Measurements from ENCODE around the gene CRYBA2.

Gene CRYBA2

DNA sequence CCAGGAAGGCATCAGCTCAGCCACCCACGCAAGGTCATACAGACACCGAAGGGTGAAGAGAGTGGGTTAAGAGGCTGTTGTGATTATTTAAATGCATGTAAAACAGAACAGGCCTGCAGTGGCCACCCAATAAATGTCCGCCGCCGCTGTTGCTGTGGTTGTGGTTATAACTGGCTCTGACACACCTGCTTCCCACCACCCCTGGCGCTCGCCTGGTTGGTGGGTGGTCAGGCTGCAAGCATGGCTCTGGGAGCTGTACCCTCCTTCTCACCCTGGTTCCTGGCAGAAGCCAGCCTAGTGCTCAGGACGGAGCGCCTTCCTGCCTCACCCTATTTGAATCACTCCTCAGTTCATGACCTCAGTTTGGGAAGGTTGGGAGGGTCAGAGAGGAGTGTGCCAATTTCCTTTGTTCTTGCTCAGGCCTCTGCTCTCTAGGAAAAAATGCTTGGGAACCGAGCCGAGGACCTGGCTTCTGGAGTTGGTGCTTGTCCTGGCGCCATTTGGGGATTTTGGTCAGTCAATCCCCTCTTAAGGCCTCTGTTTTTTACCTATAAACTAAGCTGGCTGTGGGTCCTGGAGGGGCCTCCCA, 5.3 kb upstream of the CRYBA2 start:
- DNase-seq: no peak

DNA sequence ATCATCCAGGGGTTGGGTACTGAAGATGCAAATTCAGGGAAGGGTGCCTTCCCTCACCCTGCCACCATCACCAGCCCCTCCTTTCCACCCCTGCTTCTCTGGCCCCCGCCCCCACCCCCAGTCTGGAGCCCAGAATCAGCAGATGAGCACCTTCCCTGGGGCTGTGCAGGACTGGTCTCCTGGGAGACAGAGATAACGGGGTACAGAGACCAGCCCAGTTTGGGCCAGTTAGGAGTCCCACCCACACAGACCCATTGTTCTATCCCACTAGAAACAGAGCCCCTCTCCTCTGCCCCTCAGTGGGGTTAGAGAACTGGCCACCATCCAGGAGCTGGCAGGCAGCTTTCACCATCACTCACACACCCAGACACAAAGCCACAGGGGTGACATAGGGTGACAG, 4.5 kb upstream of the CRYBA2 start:
- no peak for DNase-seq

GRCh38 chr2:218996937-218997336, 3.7 kb upstream of the CRYBA2 start:
- no peak for DNase-seq

GRCh38 chr2:218995972-218996711, 2.9 kb upstream of the CRYBA2 start:
- peak; percentile 80 for DNase-seq

GRCh38 chr2:218995561-218995960, 2.3 kb upstream of the CRYBA2 start:
- DNase-seq: no peak

DNA sequence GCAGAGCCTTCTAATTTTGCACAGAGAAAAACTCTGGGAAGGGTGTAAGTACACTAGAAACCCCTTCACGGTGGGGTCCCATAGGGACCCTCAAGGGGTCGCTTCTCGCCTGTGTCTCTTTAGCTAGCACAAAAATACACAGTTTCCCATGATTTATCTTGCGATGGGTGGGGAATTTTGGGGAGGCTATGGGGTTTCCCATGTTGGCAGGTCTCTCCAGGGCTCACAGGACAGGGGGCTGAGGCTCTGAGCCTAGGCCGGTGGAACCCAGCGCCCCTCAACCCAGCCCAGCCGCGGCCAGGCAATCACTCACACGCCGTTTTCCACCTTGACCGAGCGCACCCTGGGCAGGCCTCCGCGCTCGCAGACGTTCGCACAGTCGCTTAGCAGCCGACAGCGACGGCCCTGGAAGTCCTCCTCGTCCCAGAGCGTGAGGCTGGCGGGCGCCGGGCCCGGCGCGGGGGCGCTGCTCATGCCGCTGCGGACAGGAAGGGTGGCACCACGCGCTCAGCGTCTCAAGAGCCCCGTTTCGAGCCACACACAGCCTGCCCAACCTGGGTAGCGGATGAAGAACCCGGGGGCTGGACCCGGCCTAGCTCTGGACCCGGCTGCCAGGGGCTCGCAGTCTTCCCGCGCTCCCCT, 398 bp downstream of the CRYBA2 start:
- DNase-seq: no peak

DNA sequence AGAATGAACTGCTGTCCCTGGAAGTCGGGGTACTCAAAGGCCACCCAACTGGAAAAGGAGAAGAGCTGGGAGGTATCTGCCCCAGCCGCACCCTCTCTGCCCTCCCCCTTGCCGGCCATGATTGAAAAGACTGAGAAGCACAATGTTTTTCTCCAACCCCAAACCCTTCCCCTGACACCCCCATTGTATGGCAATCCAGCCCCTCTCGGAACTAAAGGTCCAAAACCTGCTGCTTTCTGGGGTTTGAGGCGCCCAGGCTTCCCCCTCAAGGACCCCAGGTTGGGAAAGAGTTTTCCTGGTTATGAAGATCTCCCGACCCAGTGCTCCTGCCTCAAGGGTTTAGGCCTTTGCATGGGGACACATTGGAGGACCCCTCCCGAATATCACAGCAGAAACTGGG, 1.0 kb downstream of the CRYBA2 start:
- no peak for DNase-seq

GRCh38 chr2:218991674-218992168, 1.5 kb downstream of the CRYBA2 start:
- no peak for DNase-seq

DNA sequence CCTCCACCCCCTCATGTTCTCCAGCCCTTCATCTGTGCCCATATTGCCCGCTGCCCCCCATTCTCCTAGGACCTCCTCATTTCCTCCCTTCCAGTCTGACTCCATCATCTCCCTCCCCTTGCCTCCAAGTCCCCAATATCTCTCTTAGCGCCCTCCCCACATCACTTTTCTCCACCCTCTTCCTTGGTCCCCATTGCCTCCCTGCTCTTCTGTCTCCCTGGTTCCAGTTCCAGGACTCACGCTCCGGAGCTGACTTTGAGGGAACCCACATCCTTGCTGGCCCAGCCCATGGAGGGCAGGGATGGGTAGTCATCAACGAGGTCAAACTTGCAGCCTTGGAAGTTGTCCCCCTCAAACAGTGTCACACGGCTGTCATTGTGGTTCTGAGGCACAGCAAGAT, 2.6 kb downstream of the CRYBA2 start:
- no peak for DNase-seq

DNA sequence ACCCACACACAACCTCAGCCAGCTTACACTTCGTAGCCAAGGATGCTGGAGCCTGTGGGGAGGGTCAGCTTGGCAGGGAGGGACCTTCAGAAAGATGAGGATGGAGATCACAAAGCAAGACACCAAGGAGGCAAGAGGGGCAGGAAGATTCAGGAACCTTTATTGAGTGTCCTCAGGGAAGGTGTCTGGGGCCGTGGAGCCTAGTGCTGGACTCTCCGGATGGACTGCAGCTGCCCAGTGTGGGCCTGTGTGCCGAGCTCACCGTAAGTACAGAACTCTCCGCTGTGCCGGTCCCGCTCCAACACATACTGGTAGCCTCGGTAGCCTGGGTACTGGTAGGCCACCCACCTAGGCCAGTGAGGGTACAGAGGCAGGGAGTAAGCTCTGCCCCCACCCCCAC, 3.2 kb downstream of the CRYBA2 start:
- DNase-seq: no peak

DNA sequence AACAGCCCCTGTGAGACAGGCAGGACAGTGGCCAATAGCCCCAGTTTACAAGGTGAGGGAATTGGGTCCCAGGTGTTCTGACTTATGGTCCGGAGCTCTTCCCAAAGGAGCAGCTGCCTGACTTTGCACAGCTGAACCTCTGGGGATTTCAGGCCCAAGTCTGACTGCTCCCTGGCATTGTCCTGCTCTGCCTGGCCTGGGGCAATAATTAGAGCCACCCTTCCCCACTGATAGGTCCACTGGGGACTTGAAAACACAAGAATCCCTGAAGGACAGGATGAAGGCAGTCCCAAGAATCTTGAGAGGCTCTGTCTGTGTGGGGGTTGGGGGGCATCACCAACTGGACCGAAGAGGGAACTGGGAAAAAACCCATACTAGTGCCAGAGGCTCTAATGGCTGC, 4.6 kb downstream of the CRYBA2 start:
- DNase-seq: no peak

DNA sequence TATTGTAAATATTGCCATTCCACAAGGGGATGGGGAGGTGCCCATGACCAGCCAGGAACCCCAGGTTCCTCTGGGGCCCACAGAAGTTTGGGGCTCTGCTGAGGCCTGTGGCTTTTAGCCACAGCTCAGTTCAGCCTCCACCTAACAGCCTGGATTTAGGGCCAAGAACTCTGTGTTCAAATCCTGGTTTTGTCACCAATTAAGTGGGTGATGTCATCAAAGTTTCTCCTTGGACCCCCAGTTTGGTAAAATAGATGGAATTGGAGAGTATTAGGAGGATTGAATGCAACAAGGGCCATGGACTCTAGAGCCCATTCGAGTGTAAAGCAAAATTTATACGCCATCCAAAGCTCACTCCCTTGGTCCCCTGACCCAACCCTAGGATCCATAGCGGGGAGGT, 5.1 kb downstream of the CRYBA2 start:
- no peak for DNase-seq

DNA sequence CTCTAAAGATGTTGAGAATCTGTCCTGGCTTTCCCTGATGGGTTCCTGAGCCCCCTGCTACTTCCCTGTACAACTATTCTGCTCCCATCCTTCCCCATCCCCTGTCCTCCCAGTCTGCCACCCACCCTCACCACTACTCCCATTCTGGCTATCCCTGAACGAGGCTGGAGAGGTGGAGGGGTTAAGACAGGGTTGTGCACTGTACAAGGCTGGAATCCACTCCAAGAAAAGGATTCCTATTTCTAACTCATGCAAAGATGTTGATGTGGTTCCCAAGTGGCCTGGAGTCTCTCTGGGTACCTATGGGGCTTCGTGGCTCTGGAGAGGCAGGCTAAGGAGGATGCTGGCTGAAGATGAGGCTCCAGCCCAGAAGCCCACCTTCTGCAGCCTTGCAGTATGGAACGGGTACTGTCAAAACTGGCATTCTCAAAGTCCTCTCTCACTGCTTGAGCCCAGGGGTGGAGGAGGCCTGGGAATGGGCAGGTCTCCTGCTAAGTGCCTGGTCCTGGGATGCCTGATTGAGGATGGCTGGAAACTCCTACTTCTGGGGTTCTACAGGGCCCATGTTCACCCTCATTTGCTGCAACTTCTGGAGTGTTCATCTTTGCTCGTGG, 7.0 kb downstream of the CRYBA2 start:
- DNase-seq: no peak

GRCh38 chr2:218985325-218986091, 7.7 kb downstream of the CRYBA2 start:
- no peak for DNase-seq

- DNase-seq: no peak
Measured at GRCh38 chr2:218985021-218985324, 8.2 kb downstream of the CRYBA2 start, which contains the start of gene FEV. Gene FEV (minus strand): TSS chr2:218985184. CDS start chr2:218985075, 109 bp downstream.

DNA sequence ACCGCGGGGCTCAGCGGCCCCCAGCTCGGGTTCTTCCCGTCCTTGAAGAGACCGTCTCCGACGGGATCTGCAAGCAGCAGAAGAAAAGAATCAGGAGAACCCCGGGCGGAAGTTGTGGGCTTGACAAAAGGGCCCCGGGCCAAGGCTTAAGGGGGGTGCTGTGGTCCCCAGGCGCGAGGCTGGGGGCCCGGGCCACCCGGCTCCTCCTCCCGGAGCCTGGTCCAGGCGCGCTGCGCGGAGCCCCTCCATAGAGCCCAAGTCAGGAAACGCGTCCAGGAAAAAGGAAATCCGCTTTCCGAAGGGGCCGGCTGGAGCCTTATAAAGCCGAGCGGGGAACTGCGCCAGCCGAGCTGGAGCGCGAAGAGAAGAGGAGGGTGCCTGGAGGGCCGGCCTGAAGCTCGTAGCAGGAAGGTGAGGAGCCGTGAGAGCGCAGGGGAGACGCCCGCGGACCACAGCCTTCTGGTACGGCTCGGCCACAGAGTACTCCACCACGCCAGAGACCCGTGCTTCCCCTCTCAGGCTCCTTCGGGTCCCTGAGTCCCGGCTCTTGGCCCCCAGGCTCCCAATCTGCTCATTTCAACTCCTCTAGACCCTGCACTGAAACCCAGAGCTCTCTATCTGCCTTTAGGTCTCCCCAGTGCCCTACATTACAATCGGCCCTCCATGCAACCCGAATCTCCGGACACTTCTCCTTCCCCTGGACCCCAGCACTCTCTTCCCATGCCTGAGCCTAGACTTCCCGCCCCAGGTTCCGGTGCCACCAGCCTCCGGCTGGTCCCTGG, 8.8 kb downstream of the CRYBA2 start:
- DNase-seq: no peak

- no peak for DNase-seq
Measured at GRCh38 chr2:218983934-218984238, 9.3 kb downstream of the CRYBA2 start.

DNA sequence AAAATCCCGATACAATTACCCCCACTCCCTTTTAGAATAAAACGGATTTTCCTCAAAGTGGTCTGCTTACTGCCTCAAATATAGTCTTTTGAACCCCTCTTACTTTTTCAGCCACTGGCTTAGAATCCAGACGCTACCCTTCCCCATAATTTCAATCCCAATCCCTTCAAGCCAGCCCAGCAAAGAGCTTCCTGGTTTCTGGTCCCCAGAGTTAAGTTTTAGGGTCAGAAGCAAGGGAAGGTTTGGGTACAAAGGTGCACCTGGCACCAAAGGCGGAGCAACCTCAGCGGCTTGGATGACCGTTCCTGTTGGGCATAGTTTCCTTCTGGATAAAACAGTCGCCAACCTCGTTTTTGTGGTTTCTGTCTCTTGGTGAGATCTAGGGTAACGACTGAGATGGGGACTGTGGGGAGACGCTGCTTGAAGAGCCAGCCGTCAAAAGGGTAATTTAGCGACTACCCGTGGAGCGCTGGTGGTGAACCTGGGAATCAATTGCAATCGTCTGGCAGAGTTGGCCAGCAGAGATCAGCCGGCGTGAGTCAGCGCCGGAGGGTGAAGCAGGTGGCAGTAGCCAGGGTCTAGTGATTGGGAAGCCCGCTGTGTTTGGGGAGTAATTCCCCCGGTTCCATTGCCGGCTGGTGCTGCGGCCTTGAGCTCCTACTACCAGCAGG, 9.8 kb downstream of the CRYBA2 start:
- no peak for DNase-seq

DNA sequence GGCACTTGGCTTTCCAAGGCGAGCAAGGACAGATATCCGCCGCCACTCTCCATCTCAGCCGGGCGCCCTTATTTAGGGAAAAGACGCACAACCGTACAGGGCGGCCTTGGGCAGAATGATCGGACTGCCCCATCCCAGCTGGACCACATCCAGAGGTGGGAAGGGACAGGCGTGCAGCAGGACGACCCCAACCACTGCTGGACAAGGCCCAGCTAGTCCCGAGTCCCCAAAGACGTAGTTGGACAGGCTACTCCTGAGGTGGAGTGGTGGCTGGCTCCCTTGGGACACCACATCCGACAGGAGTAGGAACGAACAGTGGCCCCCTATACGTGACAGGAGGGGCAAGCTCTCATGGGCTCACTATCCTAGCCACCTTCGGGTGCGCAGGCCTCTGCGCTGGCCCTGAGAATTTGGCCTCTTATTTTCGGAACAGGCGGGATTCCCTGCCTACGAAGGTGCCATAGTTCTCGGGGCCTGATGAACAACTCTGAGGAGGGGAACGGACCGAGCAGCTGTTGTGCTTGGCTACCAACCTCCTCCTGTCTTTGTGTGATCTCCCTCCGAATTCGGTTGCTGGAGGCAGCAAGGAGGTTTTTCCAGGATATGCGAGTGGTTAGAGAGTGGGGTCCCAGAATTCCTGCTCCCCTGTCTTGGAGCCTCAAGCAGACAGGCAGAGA, 10.5 kb downstream of the CRYBA2 start:
- no peak for DNase-seq

GRCh38 chr2:218981881-218982585, 11.2 kb downstream of the CRYBA2 start:
- DNase-seq: peak; percentile 34
